CD4-positive, alpha-beta T cell treated with Interleukin-21 for 1 hour (primary cell): ENCODE results near the gene VWF.

Experiments used
- DNase-seq: peaks from one replicate; pipeline ENCODE4 v3.0.0-alpha.2; 2020

VWF gene

DNA sequence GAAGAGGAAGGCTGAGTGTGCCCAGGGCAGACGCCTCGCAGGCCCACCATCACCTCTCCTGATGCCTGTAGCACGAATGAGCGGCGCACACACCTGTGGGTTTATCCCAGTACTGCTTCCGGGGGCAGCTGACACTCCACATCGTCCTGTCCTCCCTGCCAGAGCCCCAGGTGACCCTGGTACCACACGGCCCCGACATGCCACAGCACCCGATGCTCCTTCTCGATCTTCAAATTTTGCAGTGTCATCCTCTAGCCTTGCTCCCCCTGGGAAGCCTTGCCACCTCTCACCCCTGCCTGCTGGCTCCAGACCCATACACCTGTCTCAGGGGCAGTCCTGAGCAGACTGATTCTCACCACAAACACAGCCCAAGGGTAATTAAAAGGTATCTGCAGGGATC, 220.0 kb downstream of the VWF start:
- no peak for DNase-seq

DNA sequence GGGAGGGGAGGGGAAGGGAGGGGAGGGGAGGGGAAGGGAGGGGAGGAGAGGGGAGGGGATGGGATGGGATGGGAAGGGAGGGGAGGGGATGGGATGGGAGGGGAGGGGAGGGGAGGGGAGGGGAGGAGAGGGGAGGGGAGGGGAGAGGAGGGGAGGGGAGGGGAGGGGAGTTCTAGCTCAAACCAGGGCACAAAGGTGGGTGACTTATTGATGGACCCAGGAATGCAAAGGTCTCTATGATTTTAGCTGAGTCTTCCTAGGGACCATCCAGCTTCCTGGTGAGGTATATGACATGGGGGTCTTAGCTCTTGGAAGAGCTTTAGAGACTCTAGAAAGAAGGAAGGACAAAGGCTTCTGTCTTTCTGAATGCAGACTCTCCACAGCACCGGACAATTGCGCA, 221.7 kb downstream of the VWF start:
- no peak for DNase-seq

DNA sequence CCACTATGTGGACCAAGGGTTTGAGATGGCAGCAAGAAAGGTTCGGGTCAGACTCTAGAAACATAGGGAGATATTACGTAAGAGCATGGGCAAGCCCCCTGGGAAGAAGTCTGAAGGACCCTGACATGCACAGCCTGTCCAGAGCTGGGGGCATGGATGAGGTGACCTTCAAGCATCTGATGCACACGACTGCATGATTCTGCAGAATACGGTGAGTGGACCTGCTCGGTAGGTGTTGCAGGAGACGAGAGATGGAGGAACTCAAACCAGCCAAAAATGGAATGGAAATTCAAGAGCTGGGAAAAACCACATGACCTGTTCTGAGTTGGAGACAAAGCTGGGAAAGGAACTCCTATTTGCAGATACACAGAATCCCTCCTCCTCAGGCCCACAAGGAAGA, 223.1 kb downstream of the VWF start:
- no peak for DNase-seq

DNA sequence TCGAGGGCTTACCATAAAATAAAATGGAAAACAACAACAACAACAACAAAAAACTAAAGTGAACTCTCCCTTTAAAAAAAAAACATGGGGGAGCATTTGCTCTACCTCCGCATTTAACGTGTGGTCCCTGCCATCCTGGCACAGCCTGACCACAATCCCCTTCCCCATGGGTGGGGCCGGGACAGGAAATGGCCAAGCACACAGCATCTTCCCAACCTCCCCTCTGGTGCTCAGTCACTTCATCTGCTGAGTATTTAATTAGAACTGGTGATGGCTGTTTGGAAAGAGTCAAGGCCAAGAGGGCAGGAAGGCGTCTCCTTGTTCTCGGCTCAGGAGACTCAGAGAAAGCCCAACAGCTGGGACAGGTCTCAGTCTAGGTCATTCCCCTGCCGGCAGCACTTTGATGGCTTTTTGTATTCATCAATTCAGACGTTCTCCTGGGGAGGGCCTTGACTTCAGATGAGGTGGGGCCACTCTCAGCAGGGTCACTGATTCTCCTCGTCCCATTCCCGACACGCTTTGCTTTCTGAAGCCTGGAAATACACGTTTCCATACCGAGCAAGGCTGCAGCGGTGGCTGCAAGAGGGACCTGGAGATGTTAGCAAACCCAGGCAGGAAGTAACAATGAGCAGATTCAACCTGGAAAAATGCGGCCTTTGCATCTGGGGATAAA, 223.8 kb downstream of the VWF start:
- DNase-seq, result no peak

DNA sequence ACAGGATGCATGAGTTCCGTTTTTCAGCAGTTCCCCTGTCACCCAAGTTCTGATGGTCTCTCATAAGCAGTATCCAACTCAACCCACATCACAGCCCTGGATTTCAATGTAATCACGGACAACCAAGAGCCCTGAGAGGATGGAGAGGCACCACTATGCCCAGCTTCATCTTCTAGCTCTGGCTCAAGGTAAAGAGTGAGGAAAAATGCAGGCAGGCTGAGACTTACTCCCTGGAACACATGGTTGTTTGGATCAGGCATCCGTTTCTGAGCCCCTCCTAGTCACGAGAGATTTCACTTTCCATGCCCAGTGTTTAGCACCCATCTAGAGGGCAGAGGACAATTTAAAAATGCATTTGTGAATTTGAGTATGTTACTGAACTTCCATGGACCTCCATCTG, 224.4 kb downstream of the VWF start:
- no peak for DNase-seq

DNA sequence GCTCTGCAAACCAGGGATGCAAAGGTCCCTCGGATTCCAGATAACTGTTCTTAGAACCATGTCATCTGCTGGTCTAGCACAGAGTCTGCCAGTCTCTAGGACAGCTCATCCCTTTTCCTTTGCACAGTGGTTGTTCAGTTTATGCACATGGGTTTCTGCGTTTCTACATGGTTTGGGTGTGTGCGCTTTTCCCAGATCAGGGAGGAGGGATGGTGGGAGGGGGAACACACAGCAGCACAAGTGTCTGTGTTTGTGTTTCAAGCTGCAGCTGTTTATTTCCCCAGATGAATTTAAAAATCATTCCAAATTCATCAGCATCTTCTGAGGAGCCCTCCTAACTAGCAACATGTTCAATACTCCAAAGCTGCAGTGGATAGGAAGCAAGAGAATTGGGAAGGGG, 224.8 kb downstream of the VWF start:
- DNase-seq, result no peak

DNA sequence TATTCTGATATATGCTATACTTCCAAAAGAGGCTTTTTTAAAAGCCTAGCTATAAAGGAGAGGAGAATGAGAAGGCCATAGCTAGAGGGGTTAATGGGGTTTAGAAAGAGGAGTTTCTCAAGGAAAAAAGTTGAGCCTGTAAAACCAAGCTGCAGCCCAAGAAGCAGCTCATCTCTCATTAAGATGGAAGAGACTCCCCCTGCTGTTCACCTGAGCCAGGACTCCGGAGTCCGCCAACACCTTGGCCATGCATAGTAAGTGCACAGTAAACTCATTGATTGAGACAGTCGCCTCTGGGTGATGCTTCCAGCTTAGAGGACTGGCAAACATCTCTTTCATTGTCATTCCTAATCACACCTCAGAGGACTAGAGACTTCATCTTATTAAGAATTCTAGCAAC, 225.6 kb downstream of the VWF start:
- no peak for DNase-seq
